IPS-18c (cell line): ENCODE results near the gene HSBP1.

Experiments
- H3K4me3 ChIP-seq: 2 replicates; pipeline ENCODE4 v1.7.0; 2013; ENCODE audit warnings: low read depth, mild to moderate bottlenecking, low read length, moderate library complexity; ENCODE audit not compliant: insufficient read depth
- H3K9me3 ChIP-seq: one replicate; pipeline ENCODE4 v1.6.1; 2013; ENCODE audit warnings: mild to moderate bottlenecking, low read length, moderate library complexity; ENCODE audit not compliant: control insufficient read depth, insufficient read depth

Gene HSBP1

DNA sequence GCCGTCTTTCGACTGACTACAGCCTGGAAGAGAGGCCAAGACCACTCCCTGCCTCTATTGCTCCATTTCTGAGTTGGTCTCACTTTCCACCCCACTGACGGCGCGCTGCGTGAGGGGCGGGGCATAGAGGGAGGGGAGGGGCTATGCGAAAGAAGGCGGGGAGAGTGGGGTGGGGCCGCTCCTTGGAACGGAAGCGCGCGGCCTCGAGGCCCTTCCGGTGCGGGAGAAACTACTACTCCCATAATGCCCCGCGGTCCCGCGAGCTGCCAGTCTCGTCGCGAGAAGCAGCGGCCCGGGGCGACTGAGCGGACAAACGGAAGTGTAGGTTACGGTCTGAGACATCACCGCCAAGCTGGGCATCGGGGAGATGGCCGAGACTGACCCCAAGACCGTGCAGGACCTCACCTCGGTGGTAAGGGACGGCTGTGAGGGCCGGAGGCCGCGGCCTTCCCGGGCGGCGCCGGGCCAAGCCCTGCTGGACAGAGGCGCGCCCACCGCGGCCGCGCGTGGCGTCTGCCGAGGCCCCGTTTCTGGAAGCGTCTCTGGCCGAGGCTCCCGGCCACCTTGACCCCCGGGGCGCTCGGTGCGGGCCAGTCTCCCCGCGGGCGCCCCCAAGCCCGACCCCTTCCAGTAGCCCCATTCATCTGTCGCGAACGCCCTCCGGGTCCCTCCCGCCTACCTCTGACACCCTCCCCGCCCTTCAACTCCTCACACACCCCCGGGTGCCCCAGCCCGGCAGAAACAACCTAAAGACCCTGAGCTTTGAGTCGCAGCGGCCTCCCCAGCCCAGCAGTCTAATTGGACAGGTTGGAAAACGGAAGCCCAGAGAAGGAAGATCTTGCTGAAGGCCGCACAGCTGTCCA, at the start of gene HSBP1:
TSS of gene HSBP1 (plus strand) at position 269 of the 863 bp plus-strand sequence. CDS start at position 368, 99 bp downstream.
- peak within 1 kb of the TSS; percentile 98 for H3K4me3 ChIP-seq
- peaks cover 6% of the 10 kb centered on the region for H3K9me3 ChIP-seq

DNA sequence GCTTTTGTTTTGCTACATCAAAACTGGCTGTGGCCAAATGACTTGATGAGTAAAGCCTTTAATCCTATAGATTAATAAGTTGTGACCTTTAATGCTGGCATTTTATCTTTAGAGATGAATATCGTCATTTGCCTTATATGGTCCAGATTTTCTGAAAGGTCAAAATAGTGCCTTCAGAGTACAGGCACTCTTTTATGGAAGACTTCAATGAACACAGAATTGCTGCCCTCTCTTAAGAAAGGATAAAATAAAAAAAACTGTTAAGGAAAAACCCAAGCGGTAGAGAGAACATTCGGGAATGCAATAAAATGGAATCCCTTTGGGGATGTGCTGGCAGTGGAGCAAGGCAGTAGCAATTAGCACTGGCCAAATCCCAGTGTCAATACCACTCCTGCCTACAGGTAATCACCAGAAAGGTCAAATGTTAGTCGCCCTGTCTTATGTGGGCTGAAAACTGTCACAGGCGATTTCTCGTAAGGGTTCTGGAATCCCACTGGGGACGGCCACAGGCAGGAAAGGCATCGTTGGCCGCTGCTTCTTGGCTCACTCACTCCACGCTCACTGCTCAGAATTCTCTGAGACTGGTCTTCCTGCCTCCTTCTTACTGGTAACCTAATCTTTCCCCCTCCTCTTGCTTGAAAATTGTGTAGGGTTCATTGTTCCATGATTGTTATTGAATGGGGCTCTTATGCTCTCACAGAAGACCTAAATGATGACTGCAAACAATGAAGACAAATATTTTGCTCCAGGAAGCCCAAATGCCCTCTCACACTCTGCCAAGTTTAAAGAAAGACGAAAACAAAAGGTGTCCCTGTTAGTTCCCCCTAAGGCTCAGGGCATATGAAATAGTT, 45.4 kb upstream of the HSBP1 start:
- Histone ChIP-seq H3K4me3 (no peak overlapping the region), H3K9me3 (no peaks in the 10 kb centered on the region)

DNA sequence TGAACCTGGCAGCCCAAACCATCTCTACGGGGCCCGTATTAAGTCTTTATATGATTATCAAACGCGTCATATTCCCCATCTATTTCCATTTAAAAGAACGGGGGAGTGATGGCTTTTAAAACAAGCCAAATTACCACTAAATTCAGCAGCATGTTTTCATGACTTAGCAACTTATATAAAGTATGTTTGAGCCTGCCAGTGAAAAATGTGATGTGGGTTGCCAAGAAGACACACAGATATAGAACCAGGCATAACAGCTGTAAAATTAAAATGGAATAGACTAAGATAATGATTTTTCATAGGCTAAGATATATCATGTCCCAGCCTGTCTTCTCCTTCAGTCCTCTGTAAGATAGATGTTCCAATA, 44.8 kb upstream of the HSBP1 start:
- Histone ChIP-seq H3K4me3 (no peak overlapping the region), H3K9me3 (no peaks in the 10 kb centered on the region)

DNA sequence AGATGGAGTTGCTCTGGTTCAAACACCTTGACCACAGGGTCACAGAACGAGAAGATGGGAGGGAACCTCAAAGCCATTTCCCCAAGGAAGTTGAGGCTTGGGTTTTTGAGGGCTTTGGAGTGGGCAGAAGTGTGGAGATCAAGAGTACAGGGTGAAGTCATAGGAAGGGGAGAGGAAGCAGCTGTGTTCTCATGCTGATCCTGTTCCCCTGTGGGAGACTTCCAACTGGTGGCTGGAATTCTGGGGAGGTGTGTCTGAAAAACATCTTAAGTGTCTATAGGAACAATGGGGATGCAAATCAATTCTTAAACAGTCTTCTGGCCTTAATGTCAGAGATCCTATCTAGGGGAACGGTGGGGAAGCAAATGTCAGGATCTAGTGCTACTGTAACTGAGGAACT, 38.8 kb upstream of the HSBP1 start:
- Histone ChIP-seq H3K4me3 (no peak overlapping the region), H3K9me3 (no peaks in the 10 kb centered on the region)

DNA sequence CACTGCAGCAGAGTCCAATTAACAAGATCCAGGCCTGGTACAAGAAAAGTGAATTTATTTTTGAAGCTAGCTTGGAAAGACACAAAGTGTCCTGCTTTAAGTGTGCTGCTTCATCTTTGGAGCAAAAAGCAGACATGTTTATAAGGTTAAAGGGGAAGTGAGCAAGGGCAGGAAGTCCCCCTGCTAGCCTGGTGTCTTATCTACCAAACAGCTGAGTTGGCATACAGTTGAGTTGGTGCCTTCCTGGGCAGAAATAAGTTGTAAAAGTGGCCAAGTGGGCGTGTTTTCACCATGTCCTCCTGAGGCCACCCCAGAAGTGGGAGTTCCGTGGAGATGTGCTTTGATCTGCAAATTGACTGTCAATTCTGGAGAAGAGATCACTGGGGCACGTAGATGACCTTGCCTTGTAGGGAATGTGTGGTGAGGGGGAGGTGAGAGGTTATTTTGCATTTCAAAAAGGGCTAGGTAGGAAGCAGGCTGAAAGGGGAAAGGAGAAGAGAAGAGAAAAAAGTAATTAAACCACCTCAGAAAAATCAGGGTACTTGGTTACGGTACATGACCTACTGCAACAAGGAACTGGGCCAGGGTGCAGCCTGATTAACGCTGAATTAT, 38.3 kb upstream of the HSBP1 start:
- Histone ChIP-seq H3K9me3 (no peaks in the 10 kb centered on the region), H3K4me3 (peak overlapping the region; percentile 32)

DNA sequence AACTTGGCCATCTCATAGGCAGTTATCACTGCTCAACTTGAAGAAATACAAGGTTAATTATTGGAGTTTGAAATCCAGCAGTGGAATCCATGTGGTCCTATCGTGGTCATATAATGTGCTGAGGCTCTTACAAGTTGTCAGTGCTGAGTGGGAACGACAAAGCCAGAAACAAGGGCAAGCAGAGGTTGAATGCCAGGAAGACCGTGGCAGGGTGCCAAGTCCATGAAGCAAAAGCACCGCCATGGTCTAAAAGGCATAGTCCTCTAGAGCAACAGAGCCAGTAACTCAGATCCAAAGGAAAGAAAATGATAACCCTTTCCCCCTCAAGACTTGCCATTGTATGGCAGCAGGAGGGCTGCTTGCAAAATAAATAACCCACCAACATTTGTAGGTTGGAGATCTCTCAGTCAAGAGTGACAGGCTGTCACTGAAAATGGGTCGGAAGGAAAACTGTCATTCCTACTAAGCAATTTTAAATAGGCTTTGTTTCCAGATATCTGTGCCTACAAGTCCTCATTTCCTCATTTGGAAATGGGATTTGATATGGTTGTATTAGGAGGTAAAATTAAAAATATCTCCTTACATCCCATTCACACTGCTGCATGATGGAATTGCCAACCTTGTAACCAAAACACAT, 36.4 kb upstream of the HSBP1 start:
- Histone ChIP-seq H3K4me3 (no peak overlapping the region), H3K9me3 (no peaks in the 10 kb centered on the region)

DNA sequence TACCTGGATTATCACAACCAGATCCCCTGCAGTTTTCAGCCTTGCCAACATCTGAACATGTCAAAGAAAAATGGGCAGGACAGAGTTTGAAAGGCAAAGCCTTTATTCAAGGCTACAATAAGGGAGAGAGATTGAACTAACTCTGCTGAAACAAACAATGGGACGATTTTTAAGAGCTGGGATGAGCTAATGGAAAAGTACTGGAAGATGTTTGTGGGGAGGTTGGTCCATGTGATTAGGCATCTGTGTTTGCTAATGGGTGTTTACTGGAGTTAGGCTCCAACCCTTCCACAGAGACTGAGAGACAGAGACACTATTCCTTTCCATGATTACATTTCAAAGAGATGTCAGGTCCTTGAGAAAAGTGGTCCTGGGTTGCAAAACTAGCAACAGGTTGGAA, 35.0 kb upstream of the HSBP1 start:
- Histone ChIP-seq H3K9me3 (no peaks in the 10 kb centered on the region), H3K4me3 (no peak overlapping the region)

DNA sequence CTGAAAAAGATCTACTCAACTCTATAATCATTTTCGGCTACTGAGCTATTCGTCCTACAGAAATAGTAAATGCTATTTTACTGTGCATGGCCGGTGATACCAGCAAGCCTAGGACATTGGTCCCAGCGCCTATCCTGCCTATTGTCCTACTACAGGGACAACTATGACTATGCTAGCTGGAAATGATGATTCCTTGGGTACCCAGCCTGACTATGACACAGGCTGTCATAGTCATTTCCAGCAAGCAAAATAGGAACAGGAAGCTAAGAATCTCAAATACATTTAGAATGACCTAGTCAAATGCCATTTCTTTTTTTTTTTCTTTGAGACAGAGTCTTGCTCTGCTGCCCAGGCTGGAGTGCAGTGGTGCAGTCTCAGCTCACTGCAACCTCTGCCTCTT, 33.7 kb upstream of the HSBP1 start:
- Histone ChIP-seq H3K9me3 (no peaks in the 10 kb centered on the region), H3K4me3 (no peak overlapping the region)

DNA sequence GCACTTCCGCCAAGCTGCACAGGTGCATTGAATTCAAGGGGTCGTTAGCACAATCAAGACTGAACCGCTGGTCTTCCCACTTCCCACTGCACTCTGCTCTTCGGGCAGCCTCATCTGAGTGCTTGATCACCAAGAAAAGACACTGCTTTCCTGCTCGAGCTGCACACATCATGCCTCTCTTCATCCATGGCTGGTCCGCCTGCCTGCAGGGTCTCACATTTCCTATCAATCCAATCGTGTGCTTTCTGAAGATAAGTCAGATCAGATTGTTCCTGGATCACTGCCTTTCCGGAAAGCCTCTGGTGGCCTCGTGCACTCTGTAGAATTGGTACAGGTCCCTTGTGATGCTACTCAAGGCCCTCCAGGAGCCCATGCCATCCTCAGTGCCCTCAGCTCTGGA, 30.8 kb upstream of the HSBP1 start:
- Histone ChIP-seq H3K4me3 (no peak overlapping the region), H3K9me3 (no peaks in the 10 kb centered on the region)

DNA sequence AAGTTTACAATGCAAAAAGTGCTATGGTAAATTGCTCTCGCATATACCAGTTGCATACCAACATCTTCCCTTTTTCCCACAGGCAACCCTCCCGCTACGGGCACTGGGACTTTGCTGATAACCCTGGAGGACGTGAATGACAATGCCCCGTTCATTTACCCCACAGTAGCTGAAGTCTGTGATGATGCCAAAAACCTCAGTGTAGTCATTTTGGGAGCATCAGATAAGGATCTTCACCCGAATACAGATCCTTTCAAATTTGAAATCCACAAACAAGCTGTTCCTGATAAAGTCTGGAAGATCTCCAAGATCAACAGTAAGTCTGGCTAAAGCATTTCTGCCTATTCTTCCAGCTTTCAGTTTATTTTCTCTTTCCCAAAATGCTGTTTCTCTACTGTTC, 27.9 kb upstream of the HSBP1 start:
- no peaks in the 10 kb centered on the region for H3K9me3 ChIP-seq
- H3K4me3 ChIP-seq: no peak overlapping the region

DNA sequence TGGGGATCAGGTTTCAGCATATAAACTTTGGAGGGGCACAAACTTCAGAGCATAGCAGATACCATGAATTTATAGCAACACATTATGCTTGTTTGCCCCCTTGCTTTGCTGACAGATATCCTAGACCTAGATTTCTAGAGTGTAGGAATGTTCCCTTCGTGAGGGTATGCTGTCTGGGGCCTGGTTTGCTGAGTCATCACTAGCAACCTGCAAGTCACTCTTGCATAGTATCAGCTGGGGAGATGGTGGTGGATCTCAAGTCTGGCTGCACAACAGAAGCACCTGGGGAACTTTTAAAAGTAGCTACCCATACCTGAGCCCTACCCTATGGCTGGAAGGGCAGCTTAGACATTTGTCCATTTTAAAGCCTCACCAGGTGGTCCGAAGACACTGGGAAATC, 22.3 kb upstream of the HSBP1 start:
- Histone ChIP-seq H3K4me3 (no peak overlapping the region), H3K9me3 (no peaks in the 10 kb centered on the region)

DNA sequence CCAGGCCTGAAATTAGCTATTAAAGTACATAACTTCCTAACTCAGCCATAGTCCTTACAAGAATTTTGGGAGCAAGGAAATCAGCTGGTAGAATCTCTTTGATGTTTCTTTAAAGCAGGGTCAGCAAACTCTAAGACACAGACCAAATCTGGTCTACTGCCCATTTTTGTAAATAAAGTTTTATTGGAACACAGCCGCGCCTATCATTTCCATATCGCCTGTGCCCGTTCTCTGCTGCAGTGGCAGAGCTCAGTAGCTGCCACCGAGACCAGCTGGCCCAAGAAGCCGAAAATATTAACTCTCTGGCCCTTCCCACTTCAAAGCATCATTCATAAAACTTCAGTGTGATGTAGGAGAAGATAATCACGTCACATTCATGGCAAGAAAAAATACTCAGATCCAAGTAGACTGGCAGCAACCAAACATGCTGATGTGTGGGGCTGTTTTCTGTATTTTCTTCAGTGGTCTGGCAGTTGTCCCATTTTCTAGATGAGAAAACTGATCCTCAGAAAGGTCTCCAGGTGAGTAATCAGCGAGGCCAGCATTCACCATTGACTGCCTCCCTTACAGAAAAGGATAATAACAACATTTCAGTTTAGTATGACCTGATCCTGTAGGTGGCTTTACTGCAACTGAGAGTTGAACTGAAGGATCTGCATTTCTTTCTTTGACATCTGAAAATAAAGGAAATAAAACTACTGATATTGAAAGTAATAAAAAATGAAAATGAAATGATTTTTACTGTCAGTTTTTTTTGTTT, 18.0 kb upstream of the HSBP1 start:
- Histone ChIP-seq H3K9me3 (no peaks in the 10 kb centered on the region), H3K4me3 (no peak overlapping the region)

DNA sequence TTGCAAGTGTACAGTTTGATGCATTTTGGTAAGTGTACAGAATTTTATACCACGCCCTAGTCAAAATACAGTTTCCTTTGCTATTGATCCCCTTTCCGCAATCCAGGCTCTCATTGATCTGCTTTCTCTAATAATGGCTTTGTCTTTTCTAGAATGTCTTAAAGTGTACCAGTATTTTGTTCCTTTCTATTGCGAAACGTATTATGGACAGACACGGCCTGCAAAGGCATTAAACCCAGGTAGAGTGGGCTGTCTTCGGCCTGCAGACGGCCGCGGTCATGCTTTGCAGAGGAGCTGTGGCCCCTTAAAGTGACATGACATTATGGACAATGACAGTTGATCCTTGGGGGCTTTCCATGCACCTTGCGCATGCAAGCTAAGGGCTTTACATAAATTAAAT, 15.9 kb upstream of the HSBP1 start:
- no peak overlapping the region for H3K4me3 ChIP-seq
- no peaks in the 10 kb centered on the region for H3K9me3 ChIP-seq

DNA sequence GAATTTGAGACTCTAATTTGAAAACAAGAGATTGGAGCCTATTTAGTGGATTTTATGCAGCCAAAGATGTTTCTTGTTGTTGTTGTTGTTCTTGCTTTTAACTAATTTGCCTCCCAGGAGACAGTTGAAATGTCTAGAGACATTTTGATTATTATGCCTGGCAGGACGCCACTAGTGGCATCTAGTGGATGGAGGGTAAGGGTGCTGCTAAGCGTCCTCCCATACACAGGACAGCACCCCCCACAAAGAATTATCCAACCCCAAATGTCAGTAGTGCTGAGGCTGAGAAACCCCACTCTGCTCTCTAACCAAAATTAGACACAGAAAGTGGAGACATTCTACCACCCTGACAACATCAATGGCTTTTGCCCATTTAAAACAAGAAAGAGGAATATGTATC, 15.4 kb upstream of the HSBP1 start:
- H3K4me3 ChIP-seq: no peak overlapping the region
- H3K9me3 ChIP-seq: no peaks in the 10 kb centered on the region

DNA sequence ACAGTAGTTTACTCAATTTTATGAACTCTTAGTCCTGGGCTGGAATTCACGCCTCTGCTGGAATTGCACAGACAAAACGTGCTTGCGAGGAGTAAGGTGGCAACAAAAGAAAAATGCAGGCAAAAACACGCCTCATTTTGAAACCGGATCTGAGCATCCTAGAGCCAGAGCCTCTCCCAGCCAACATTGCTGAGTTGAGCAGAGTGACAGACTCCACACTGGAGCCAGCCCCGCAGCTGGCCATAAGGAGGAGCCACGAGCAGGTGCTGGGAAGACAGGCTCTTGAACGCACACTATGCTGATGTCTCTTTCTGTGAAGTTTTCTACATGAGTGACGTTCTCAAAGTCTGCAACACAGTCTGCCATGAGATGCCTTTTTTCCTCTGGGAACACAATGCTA, 14.6 kb upstream of the HSBP1 start:
- H3K4me3 ChIP-seq: no peak overlapping the region
- no peaks in the 10 kb centered on the region for H3K9me3 ChIP-seq

DNA sequence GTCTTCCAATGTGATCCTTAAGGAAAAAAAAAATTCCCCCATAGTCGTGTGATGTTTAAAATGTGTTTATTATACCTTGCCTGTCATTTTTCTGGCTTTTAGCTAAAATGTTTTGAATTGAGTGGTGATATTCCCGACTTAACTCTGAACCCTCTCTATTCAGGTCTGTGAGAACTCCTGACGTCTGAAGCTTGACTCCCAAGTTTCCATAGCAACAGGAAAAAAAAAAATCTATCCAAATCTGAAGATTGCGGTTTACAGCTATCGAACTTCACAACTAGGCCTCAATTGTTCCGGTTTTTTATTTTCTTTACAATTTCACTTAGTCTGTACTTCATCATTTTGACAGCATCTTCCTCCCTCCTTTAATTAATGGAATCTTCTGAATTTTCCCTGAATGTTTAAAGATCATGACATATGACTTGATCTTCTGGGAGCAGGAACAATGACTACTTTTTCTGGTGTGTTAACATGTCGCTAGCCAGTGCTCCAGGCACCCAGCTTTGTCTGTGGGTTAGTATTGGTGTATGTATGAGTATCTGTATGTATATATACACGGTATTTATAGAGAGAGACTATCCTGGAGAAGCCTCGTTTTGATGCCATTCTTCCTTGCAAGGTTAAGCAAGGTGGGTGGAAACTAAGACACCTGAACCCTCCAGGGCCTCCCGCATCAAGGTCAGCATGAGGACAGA, 12.8 kb upstream of the HSBP1 start:
- no peaks in the 10 kb centered on the region for H3K9me3 ChIP-seq
- H3K4me3 ChIP-seq: no peak overlapping the region
